GM23248 (cell line): ENCODE results near the gene MXD1. TPM values are rescaled to one million over a fixed set of nuclear protein-coding genes. Genes with fewer than 3 reads are reported as not detected.
"Not testable (repeated sequence)": the region's sequence is repeated elsewhere in the genome, so short reads cannot be mapped to it uniquely, and the experiment has no call there.

ENCODE experiments used
- DNase-seq: peaks from one replicate; pipeline ENCODE4 v3.0.0-alpha.2; 2015
- H2AFZ ChIP-seq: fragments of 200-600 bp; sonication (generic); 2 replicates; pipeline ENCODE4 v1.6.1; 2016; ENCODE audit warnings: antibody characterized with exemption
- H3F3A ChIP-seq: fragments of 200-600 bp; sonication (generic); 2 replicates; pipeline ENCODE4 v1.6.1; 2016; ENCODE audit warnings: mild to moderate bottlenecking, antibody characterized with exemption, mixed run types; ENCODE audit not compliant: insufficient read depth
- H3K27ac ChIP-seq: fragments of 200-600 bp; sonication (generic); 2 replicates; pipeline ENCODE4 v1.5.1; 2016; ENCODE audit warnings: mild to moderate bottlenecking
- H3K27me3 ChIP-seq: fragments of 200-600 bp; sonication (generic); replicated peaks from 2 replicates; pipeline ENCODE4 v1.6.1; 2016; ENCODE audit warnings: mild to moderate bottlenecking; ENCODE audit not compliant: insufficient read depth
- H3K36me3 ChIP-seq: fragments of 200-600 bp; sonication (generic); 2 replicates; pipeline ENCODE4 v1.6.1; 2016; ENCODE audit warnings: low read depth, mild to moderate bottlenecking
- H3K4me1 ChIP-seq: fragments of 200-600 bp; sonication (generic); 2 replicates; pipeline ENCODE4 v1.6.1; 2016; ENCODE audit warnings: mild to moderate bottlenecking; ENCODE audit not compliant: insufficient read depth
- H3K4me2 ChIP-seq: fragments of 200-600 bp; sonication (generic); one replicate; pipeline ENCODE4 v1.6.1; 2016; ENCODE audit warnings: mild to moderate bottlenecking; ENCODE audit not compliant: unreplicated experiment
- H3K4me3 ChIP-seq: fragments of 200-600 bp; sonication (generic); 2 replicates; pipeline ENCODE4 v1.5.1; 2016; ENCODE audit warnings: mild to moderate bottlenecking
- H3K79me2 ChIP-seq: fragments of 200-600 bp; sonication (generic); 2 replicates; pipeline ENCODE4 v1.6.1; 2016; ENCODE audit warnings: mild to moderate bottlenecking; ENCODE audit not compliant: insufficient read depth
- H3K9ac ChIP-seq: fragments of 200-600 bp; sonication (generic); 2 replicates; pipeline ENCODE4 v1.6.1; 2016; ENCODE audit warnings: mild to moderate bottlenecking
- H3K9me2 ChIP-seq: fragments of 200-600 bp; sonication (generic); 2 replicates; pipeline ENCODE4 v1.6.1; 2016; ENCODE audit warnings: mixed run types, mild to moderate bottlenecking, moderate library complexity; ENCODE audit not compliant: insufficient read depth
- H3K9me3 ChIP-seq: fragments of 200-600 bp; sonication (generic); one replicate; pipeline ENCODE4 v1.6.1; 2017; ENCODE audit warnings: low read depth
- H4K20me1 ChIP-seq: fragments of 200-600 bp; sonication (generic); 2 replicates; pipeline ENCODE4 v1.6.0; 2016; ENCODE audit not compliant: insufficient read depth
- EZH2 ChIP-seq: fragments of 200-600 bp; sonication (generic); IDR thresholded peaks from 2 replicates; pipeline ENCODE4 v1.6.1; 2018; ENCODE audit warnings: antibody characterized with exemption, mild to moderate bottlenecking; ENCODE audit not compliant: insufficient read depth, poor library complexity, severe bottlenecking
- EZH2phosphoT487 ChIP-seq: fragments of 200-600 bp; sonication (generic); IDR thresholded peaks from 2 replicates; pipeline ENCODE4 v1.6.1; 2018; ENCODE audit warnings: antibody characterized with exemption, moderate library complexity, mild to moderate bottlenecking, low read depth; ENCODE audit not compliant: insufficient read depth
- WGBS, 2 experiments: methylation state at CpG; one replicate each; pipeline ENCODE4 v1.1.6; 2015 to 2017; ENCODE audit warnings: low lambda C conversion rate in 2 of 2, low coverage in 1 of 2; ENCODE audit errors: missing lambda C conversion rate in 2 of 2; 5-methylcytosine and 5-hydroxymethylcytosine counted together
- in situ Hi-C: fragments of 300-500 bp; cut with MboI; formaldehyde crosslinking; loops from 2 replicates; pipeline ENCODE4 v1.15.0; 2020
- polyA plus RNA-seq: library from polyadenylated mRNA; unstranded; fragments of >200 nt; fragmentation: Nextera tagmentation; extraction: Ambion mirVana; gene quantifications from 2 replicates; pipeline ENCODE4 v1.2.1, GENCODE V29; 2016
- total RNA-seq: library from RNA; depleted of rRNA; stranded (reverse); fragments of >200 nt; shearing (Covaris generic); gene quantifications from 2 replicates; pipeline ENCODE4 v1.2.3, GENCODE V29; 2014

The MXD1 gene
- total and polyA plus RNA-seq, 2 experiments from 2014 or later = 4.4 to 7.6 TPM

DNA sequence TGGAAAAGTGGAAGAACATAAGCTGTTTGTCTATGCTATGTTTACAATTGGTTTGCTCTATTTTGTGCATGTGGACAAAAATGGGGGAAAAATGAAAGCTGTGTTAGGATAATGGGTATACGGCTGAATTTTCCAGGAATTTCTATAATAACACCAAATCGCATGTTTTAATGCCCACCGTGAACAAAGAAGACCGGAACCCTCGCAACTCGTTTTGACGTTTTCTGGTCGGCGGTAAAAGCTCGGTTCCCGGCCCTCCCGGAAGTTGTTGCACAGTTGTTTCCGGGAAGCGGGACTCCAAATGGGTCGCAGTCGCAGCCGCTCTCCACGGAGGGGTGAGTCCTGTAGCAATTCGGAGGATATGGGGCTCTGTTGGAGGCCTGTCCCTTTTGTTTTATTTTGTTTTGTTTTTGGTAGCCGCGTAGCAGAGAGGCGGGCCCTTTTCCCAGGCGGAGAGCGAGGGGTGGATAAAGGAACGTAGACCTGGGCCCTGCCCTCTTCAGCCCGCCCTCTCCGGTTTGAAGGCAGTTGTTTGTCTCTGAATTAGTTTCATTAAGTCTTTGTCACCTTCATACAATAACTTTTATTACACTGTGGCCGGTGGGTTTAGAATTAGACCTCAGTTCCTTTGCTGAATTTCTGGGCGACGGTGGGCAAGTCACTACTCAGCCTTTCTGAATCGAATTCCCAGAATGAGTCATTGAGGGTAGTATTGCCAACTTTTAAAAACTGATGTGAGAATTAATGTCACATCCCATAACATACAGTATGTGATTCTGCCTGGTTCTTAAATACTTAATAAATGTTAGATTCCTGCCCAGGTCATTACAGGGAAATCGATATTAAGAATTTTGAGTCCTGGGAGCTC lies 21.0 kb upstream of the MXD1 start, which contains the start of gene SNRNP27:
Gene SNRNP27, plus strand, starts transcription at position 273 of the 868 bp plus-strand sequence. Its CDS starts 29 bp downstream, at position 302.
- peak; percentile 90 for DNase-seq
- in situ Hi-C loops = no loop called here
- no peaks in the 10 kb centered on the region for H3K9me2 ChIP-seq
- peak within 1 kb of the TSS; percentile 89 for H3K4me3 ChIP-seq
- H2AFZ ChIP-seq = peak within 1 kb of the TSS; percentile 100
- no peaks in the 10 kb centered on the region for H3F3A ChIP-seq
- peak within 1 kb of the TSS; percentile 84 for H3K4me2 ChIP-seq
- H3K79me2 ChIP-seq = peaks cover 47% of the 10 kb centered on the region
- peaks cover 23% of the 10 kb centered on the region for H3K36me3 ChIP-seq
- peak within 1 kb of the TSS; percentile 78 for H3K27ac ChIP-seq
- H4K20me1 ChIP-seq = no peaks in the 10 kb centered on the region
- no peak for TF ChIP-seq EZH2phosphoT487
- H3K4me1 ChIP-seq = peaks cover 11% of the 10 kb centered on the region; the same call in 1 of the 2 replicates
- WGBS, 2 experiments = 1 to 2% methylated on average over 32 of the region's 32 CpGs
- peak within 1 kb of the TSS; percentile 93 for H3K9ac ChIP-seq
- no peaks in the 10 kb centered on the region for H3K27me3 ChIP-seq
- no peaks in the 10 kb centered on the region for H3K9me3 ChIP-seq

DNA sequence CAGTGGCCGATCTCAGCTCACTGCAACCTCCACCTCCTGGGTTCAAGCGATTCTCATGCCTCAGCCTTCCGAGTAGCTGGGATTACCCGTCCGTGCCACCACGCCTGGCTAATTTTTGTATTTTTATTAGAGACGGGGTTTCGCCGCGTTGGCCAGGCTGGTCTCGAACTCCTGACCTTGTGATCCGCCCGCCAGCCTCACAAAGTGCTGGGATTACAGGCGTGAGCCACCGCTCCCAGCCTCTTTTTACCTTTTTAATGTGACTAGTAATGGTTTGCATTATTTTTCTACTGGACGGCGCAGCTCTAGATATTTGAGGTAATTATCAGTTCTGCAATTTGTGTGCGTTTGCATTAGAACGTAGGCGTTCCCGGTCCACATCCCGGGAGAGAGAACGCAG lies 20.2 kb upstream of the MXD1 start:
- Histone ChIP-seq H3K79me2 (peaks cover 54% of the 10 kb centered on the region), H3K4me2 (peak overlapping the region; percentile 84), H2AFZ (peak overlapping the region; percentile 100), H3K4me1 (peaks cover 11% of the 10 kb centered on the region; the same call in 1 of the 2 replicates), H3K9ac (peak overlapping the region; percentile 93), H3K27ac (peak overlapping the region; percentile 78), H3K4me3 (peak overlapping the region; percentile 89), H3K36me3 (peaks cover 25% of the 10 kb centered on the region)
- H3F3A ChIP-seq, H3K27me3 ChIP-seq, in situ Hi-C loops, H3K9me2 ChIP-seq, H4K20me1 ChIP-seq, H3K9me3 ChIP-seq, DNase-seq: not testable (repeated sequence)
- WGBS, 2 experiments = 10 to 13% methylated on average over 23 of the region's 23 CpGs

DNA sequence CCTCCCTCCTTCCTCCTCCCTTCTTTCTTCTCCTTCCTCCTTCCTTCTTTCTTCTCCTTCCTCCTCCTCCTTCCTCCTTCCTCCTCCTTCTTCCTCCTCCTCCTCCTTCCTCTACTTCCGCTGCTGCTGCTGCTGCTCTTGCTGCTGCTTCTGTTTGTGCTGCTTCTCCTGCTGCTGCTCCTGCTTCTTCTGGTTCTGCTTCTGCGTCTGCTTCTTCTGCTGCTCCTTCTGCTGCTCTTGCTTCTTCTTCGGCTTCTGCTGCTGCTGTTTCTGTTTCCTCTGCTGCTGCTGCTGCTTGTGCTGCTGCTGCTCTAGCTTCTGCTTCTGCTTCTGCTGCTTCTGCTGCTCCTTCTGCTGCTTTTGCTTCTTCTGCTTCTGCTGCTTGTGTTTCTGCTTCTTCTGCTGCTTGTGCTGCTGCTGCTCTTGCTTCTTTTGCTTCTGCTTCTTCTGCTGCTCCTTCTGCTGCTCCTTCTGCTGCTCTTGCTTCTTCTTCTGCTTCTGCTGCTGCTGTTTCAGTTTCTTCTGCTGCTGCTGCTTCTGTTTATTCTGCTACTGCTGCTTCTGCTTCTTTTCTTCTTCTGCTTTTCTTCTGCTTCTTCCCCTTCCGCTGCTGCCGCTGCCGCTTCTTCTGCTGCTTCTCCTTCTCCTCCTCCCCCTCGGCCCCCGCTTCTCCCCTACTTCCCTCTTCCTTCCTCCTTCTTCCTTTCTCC lies 12.5 kb upstream of the MXD1 start:
- Histone ChIP-seq H3K9me2 (no peaks in the 10 kb centered on the region), H3K79me2 (peaks cover 50% of the 10 kb centered on the region), H3K27ac (no peak overlapping the region), H3K27me3 (no peaks in the 10 kb centered on the region), H3K4me2 (no peak overlapping the region), H3K36me3 (peaks cover 64% of the 10 kb centered on the region), H3K9me3 (no peaks in the 10 kb centered on the region), H3K9ac (no peak overlapping the region), H3K4me3 (no peak overlapping the region), H2AFZ (no peak overlapping the region), H4K20me1 (no peaks in the 10 kb centered on the region), H3F3A (no peaks in the 10 kb centered on the region; the same call in 1 of the 2 replicates), H3K4me1 (no peaks in the 10 kb centered on the region)
- TF ChIP-seq EZH2phosphoT487 (no peak), EZH2 (no peak)
- WGBS, 2 experiments = 93 to 95% methylated on average over 8 of the region's 8 CpGs
- no peak for DNase-seq
- in situ Hi-C loops = loop anchor here (25.0 kb wide), 1 partner anchor 360 kb away; the partner anchor contains the start of gene PCYOX1

DNA sequence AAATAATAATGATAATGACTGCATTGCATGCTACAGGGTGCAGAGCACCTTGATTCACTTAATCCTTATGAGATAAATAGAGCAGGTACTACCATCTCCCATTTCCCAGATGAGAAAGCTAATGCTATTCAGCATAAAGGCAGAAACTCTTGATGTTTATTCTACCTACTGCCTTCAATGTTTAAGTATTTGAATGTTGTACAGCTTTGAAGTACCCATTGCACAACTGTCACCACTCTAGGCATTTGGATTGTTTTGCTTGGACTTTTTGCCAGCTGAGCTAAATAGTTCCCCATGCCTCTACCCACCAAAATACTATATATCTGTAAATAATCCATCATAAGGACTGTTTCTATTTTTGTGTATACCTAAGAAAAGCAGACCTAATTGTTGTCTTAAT lies 7.7 kb upstream of the MXD1 start:
- Histone ChIP-seq H3K27ac (no peak overlapping the region), H3K9me2 (no peaks in the 10 kb centered on the region), H3K9me3 (no peaks in the 10 kb centered on the region), H3K4me2 (no peak overlapping the region), H3F3A (peaks cover 29% of the 10 kb centered on the region), H3K79me2 (peaks cover 10% of the 10 kb centered on the region; the same call in 1 of the 2 replicates), H4K20me1 (no peaks in the 10 kb centered on the region), H2AFZ (no peak overlapping the region), H3K9ac (no peak overlapping the region), H3K36me3 (peaks cover 44% of the 10 kb centered on the region), H3K4me3 (no peak overlapping the region), H3K4me1 (no peaks in the 10 kb centered on the region), H3K27me3 (no peaks in the 10 kb centered on the region)
- no peak for DNase-seq
- in situ Hi-C loops = loop anchor here (25.0 kb wide), 1 partner anchor 355 kb away; the partner anchor contains the start of gene PCYOX1
- TF ChIP-seq EZH2phosphoT487 = no peak
- TF ChIP-seq EZH2 = no peak
